ENCODE data around the gene DENND1B. TPM values are rescaled to one million over a fixed set of nuclear protein-coding genes. Genes with fewer than 3 reads are reported as not detected.

The DENND1B gene
- total RNA-seq, 1 experiment from 2014 or later = 28.2 TPM

DNA sequence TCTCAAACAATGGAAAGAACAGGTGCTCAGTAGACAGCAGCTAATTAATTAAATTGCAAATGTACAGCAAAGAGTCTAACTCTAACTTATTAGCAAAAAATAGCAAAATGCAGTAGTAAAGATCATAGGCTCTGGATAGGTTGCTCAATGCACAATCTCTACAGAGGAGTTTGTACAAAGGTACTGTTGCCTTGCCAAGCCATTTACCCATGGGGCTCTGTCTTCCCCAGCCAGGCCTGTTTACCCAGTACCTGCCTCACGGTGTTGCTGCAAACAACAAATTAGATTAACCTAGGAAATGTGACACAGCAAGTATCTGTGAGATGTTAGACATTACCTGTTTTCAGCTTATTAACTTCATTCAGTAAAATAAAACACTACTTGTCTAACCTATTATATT is 222.0 kb downstream of the DENND1B start:
- intact Hi-C loops (cut with micrococcal nuclease; ENCODE audit: unreplicated experiment) = no loop called here
- Mint-ChIP-seq H3K36me3 (ENCODE audit: insufficient read depth, unreplicated experiment) (no peaks in the 10 kb centered on the region), H3K27me3 (ENCODE audit: unreplicated experiment) (no peaks in the 10 kb centered on the region), H3K4me3 (ENCODE audit: low read depth, unreplicated experiment) (no peak overlapping the region), H3K9me3 (ENCODE audit: low read depth, unreplicated experiment) (no peaks in the 10 kb centered on the region), H3K4me1 (ENCODE audit: low read depth, unreplicated experiment) (no peaks in the 10 kb centered on the region), H3K27ac (ENCODE audit: unreplicated experiment) (no peak overlapping the region)
- TF ChIP-seq, protein P1, sequence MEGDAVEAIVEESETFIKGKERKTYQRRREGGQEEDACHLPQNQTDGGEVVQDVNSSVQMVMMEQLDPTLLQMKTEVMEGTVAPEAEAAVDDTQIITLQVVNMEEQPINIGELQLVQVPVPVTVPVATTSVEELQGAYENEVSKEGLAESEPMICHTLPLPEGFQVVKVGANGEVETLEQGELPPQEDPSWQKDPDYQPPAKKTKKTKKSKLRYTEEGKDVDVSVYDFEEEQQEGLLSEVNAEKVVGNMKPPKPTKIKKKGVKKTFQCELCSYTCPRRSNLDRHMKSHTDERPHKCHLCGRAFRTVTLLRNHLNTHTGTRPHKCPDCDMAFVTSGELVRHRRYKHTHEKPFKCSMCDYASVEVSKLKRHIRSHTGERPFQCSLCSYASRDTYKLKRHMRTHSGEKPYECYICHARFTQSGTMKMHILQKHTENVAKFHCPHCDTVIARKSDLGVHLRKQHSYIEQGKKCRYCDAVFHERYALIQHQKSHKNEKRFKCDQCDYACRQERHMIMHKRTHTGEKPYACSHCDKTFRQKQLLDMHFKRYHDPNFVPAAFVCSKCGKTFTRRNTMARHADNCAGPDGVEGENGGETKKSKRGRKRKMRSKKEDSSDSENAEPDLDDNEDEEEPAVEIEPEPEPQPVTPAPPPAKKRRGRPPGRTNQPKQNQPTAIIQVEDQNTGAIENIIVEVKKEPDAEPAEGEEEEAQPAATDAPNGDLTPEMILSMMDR (IDR thresholded peaks at IDR 0.05; ENCODE audit: unreplicated experiment) = no peak
- no TSS peak for BruUV-seq (replicated peaks)
- DNase-seq = no peak
- CTCF ChIA-PET = no interaction called here

GRCh38 chr1:197546989-197547388 is 228.3 kb downstream of the DENND1B start:
- Mint-ChIP-seq H3K9me3 (ENCODE audit: low read depth, unreplicated experiment) (no peaks in the 10 kb centered on the region), H3K4me3 (ENCODE audit: low read depth, unreplicated experiment) (no peak overlapping the region), H3K36me3 (ENCODE audit: insufficient read depth, unreplicated experiment) (no peaks in the 10 kb centered on the region), H3K27ac (ENCODE audit: unreplicated experiment) (no peak overlapping the region), H3K27me3 (ENCODE audit: unreplicated experiment) (no peaks in the 10 kb centered on the region), H3K4me1 (ENCODE audit: low read depth, unreplicated experiment) (no peaks in the 10 kb centered on the region)
- no TSS peak for BruUV-seq (replicated peaks)
- intact Hi-C loops (cut with micrococcal nuclease; ENCODE audit: unreplicated experiment) = no loop called here
- TF ChIP-seq, protein P1 (IDR thresholded peaks at IDR 0.05; ENCODE audit: unreplicated experiment) = no peak
- CTCF ChIA-PET = interaction anchor here (0.8 kb wide), 1 partner anchor 74 kb away, joined by 5 read pairs; no protein-coding TSS in a partner anchor
- no peak for DNase-seq

DNA sequence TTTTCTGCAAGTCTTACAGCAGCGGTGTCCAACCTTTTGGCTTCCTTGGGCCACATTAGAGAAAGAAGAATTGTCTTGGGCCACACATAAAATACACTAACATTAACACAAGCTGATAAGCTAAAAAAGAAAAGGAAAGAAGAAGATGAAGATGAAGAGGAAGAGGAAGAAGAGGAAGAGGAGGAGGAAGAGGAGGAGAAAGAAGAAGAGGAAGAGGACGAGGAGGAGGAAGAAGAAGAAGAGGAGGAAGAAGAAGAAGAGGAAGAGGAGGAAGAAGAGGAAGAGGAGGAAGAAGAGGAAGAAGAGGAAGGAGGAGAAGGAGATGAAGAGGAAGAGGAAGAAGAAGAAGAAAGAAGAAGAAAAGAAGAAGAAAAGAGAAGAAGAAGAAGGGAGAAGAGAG is 230.7 kb downstream of the DENND1B start:
- no peak overlapping the region for H3K4me3 Mint-ChIP-seq (ENCODE audit: low read depth, unreplicated experiment)
- no peaks in the 10 kb centered on the region for H3K9me3 Mint-ChIP-seq (ENCODE audit: low read depth, unreplicated experiment)
- no peak for DNase-seq
- peak overlapping the region; percentile 5 for H3K27ac Mint-ChIP-seq (ENCODE audit: unreplicated experiment)
- CTCF ChIA-PET = interaction anchor here (0.7 kb wide), 1 partner anchor 542 kb away, joined by 3 read pairs; no protein-coding TSS in a partner anchor
- H3K36me3 Mint-ChIP-seq (ENCODE audit: insufficient read depth, unreplicated experiment) = no peaks in the 10 kb centered on the region
- BruUV-seq (replicated peaks) = no TSS peak
- TF ChIP-seq, protein P1 (IDR thresholded peaks at IDR 0.05; ENCODE audit: unreplicated experiment) = no peak
- H3K27me3 Mint-ChIP-seq (ENCODE audit: unreplicated experiment) = no peaks in the 10 kb centered on the region
- intact Hi-C loops (cut with micrococcal nuclease; ENCODE audit: unreplicated experiment) = no loop called here
- no peaks in the 10 kb centered on the region for H3K4me1 Mint-ChIP-seq (ENCODE audit: low read depth, unreplicated experiment)

GRCh38 chr1:197544130-197544529 is 231.2 kb downstream of the DENND1B start:
- intact Hi-C loops (cut with micrococcal nuclease; ENCODE audit: unreplicated experiment) = no loop called here
- no peak overlapping the region for H3K4me3 Mint-ChIP-seq (ENCODE audit: low read depth, unreplicated experiment)

More at GRCh38 chr1:197544130-197544529, 231.2 kb downstream of the DENND1B start:
- BruUV-seq (replicated peaks) = no TSS peak
- H3K36me3 Mint-ChIP-seq (ENCODE audit: insufficient read depth, unreplicated experiment) = no peaks in the 10 kb centered on the region
- H3K27ac Mint-ChIP-seq (ENCODE audit: unreplicated experiment) = peak overlapping the region; percentile 5
- no peaks in the 10 kb centered on the region for H3K27me3 Mint-ChIP-seq (ENCODE audit: unreplicated experiment)
- DNase-seq = no peak
- H3K9me3 Mint-ChIP-seq (ENCODE audit: low read depth, unreplicated experiment) = no peaks in the 10 kb centered on the region
- H3K4me1 Mint-ChIP-seq (ENCODE audit: low read depth, unreplicated experiment) = no peaks in the 10 kb centered on the region
- CTCF ChIA-PET = interaction anchor here (0.7 kb wide), 1 partner anchor 543 kb away, joined by 3 read pairs; no protein-coding TSS in a partner anchor
- TF ChIP-seq, protein P1 (IDR thresholded peaks at IDR 0.05; ENCODE audit: unreplicated experiment) = no peak

Data from Calu3 (cell line).